IMR-90 (cell line): ENCODE measurements around the gene SRRM4.

Experiments used
- FOS ChIP-seq: fragments of 150-350 bp; IDR thresholded peaks from 2 replicates; pipeline ENCODE4 v1.6.1; 2016; ENCODE audit warnings: low read depth, low read length
- MAZ ChIP-seq: IDR thresholded peaks from 2 replicates; pipeline ENCODE4 v1.6.1; 2012; ENCODE audit warnings: low read depth, mild to moderate bottlenecking, low read length, improper control_type of control experiment, moderate library complexity, borderline replicate concordance
- MXI1 ChIP-seq: IDR thresholded peaks from 2 replicates; pipeline ENCODE4 v1.6.1; 2012; ENCODE audit warnings: low read depth, mild to moderate bottlenecking, low read length, moderate library complexity, borderline replicate concordance
- NFE2L2 ChIP-seq: fragments of 150-350 bp; IDR thresholded peaks from 2 replicates; pipeline ENCODE4 v1.6.1; 2016; ENCODE audit warnings: low read depth, mild to moderate bottlenecking, low read length
- POLR2A ChIP-seq: IDR thresholded peaks from 2 replicates; pipeline ENCODE4 v1.6.1; 2012; ENCODE audit warnings: mild to moderate bottlenecking, low read depth, low read length
- RAD21 ChIP-seq: IDR thresholded peaks from 2 replicates; pipeline ENCODE4 v1.6.1; 2012; ENCODE audit warnings: low read length, improper control_type of control experiment
- RCOR1 ChIP-seq: IDR thresholded peaks from 2 replicates; pipeline ENCODE4 v1.6.1; 2012; ENCODE audit warnings: mild to moderate bottlenecking, low read length, improper control_type of control experiment; ENCODE audit not compliant: insufficient replicate concordance
- SMC3 ChIP-seq: fragments of 150-350 bp; IDR thresholded peaks from 2 replicates; pipeline ENCODE4 v1.6.1; 2016; ENCODE audit warnings: low read depth, mild to moderate bottlenecking, antibody characterized with exemption, low read length, moderate library complexity
- TF ChIP-seq, protein P1 (sequence below): conservative IDR thresholded peaks from 2 replicates; pipeline ENCODE4 v1.5.1; 2012; ENCODE audit warnings: mild to moderate bottlenecking, low read depth, low read length, improper control_type of control experiment
- TF ChIP-seq, protein P2 (sequence below): fragments of 150-350 bp; IDR thresholded peaks from 2 replicates; pipeline ENCODE4 v1.6.1; 2017; ENCODE audit warnings: mild to moderate bottlenecking, antibody characterized with exemption, low read length, low read depth

DNA sequence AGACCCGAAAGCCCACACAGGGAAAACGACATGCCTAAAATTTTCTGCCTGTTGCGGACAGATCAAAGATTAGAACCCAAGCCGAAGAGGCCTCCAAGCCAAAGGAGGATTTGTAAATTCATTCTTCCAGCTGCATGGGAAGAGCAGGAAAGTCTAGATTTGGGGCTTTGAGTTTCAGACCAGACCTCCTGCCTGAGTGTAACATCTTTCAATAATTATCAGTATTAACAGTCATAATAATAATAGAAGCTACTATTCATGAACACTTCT is 195.7 kb downstream of the SRRM4 start:
- TF ChIP-seq POLR2A (no peak), RAD21 (no peak), RCOR1 (no peak), FOS (no peak), SMC3 (no peak), MXI1 (no peak), NFE2L2 (no peak), MAZ (no peak)
- TF ChIP-seq, protein P1, sequence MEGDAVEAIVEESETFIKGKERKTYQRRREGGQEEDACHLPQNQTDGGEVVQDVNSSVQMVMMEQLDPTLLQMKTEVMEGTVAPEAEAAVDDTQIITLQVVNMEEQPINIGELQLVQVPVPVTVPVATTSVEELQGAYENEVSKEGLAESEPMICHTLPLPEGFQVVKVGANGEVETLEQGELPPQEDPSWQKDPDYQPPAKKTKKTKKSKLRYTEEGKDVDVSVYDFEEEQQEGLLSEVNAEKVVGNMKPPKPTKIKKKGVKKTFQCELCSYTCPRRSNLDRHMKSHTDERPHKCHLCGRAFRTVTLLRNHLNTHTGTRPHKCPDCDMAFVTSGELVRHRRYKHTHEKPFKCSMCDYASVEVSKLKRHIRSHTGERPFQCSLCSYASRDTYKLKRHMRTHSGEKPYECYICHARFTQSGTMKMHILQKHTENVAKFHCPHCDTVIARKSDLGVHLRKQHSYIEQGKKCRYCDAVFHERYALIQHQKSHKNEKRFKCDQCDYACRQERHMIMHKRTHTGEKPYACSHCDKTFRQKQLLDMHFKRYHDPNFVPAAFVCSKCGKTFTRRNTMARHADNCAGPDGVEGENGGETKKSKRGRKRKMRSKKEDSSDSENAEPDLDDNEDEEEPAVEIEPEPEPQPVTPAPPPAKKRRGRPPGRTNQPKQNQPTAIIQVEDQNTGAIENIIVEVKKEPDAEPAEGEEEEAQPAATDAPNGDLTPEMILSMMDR = no peak
- TF ChIP-seq, protein P2, sequence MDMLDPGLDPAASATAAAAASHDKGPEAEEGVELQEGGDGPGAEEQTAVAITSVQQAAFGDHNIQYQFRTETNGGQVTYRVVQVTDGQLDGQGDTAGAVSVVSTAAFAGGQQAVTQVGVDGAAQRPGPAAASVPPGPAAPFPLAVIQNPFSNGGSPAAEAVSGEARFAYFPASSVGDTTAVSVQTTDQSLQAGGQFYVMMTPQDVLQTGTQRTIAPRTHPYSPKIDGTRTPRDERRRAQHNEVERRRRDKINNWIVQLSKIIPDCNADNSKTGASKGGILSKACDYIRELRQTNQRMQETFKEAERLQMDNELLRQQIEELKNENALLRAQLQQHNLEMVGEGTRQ = no peak
